ENCODE data around the gene FREY1.
"Not testable (repeated sequence)": the region's sequence is repeated elsewhere in the genome, so short reads cannot be mapped to it uniquely, and the experiment has no call there.

The FREY1 gene

GRCh38 chr11:45913514-45913913 lies 6.4 kb upstream of the FREY1 start:
- DNase-seq, result no peak

- DNase-seq, result no peak
Measured at GRCh38 chr11:45910623-45911022, 3.6 kb upstream of the FREY1 start.

- no peak for DNase-seq
Measured at GRCh38 chr11:45909594-45910475, 2.8 kb upstream of the FREY1 start.

GRCh38 chr11:45907911-45908370 lies 870 bp upstream of the FREY1 start:
- DNase-seq, result no peak

- DNase-seq, result no peak
Measured at GRCh38 chr11:45906096-45906682, 882 bp downstream of the FREY1 start.

GRCh38 chr11:45905576-45905975 lies 1.5 kb downstream of the FREY1 start:
- DNase-seq, result not testable (repeated sequence)

GRCh38 chr11:45905095-45905494 lies 2.0 kb downstream of the FREY1 start:
- DNase-seq, result no peak

- no peak for DNase-seq
Measured at GRCh38 chr11:45904309-45904915, 2.7 kb downstream of the FREY1 start.

- DNase-seq, result no peak
Measured at GRCh38 chr11:45902452-45903380, 4.4 kb downstream of the FREY1 start.

- DNase-seq, result no peak
Measured at GRCh38 chr11:45901626-45902025, 5.4 kb downstream of the FREY1 start.

- no peak for DNase-seq
Measured at GRCh38 chr11:45900916-45901617, 6.0 kb downstream of the FREY1 start.

GRCh38 chr11:45900175-45900800 lies 6.8 kb downstream of the FREY1 start:
- not testable (repeated sequence) for DNase-seq

GRCh38 chr11:45899448-45900174 lies 7.5 kb downstream of the FREY1 start:
- DNase-seq, result no peak

GRCh38 chr11:45899086-45899447 lies 8.0 kb downstream of the FREY1 start:
- DNase-seq, result no peak

- DNase-seq, result no peak
Measured at GRCh38 chr11:45897556-45897955, 9.5 kb downstream of the FREY1 start.

- no peak for DNase-seq
Measured at GRCh38 chr11:45896422-45896984, 10.6 kb downstream of the FREY1 start.

GRCh38 chr11:45895553-45896259 lies 11.4 kb downstream of the FREY1 start:
- no peak for DNase-seq

GRCh38 chr11:45894555-45895247 lies 12.4 kb downstream of the FREY1 start:
- DNase-seq, result no peak

- DNase-seq, result no peak
Measured at GRCh38 chr11:45892856-45893255, 14.2 kb downstream of the FREY1 start.

Measured in KG1 (cell line).